ENCODE results near the gene PARK7.
"Not testable (repeated sequence)": the region's sequence is repeated elsewhere in the genome, so short reads cannot be mapped to it uniquely, and the experiment has no call there.

DNA sequence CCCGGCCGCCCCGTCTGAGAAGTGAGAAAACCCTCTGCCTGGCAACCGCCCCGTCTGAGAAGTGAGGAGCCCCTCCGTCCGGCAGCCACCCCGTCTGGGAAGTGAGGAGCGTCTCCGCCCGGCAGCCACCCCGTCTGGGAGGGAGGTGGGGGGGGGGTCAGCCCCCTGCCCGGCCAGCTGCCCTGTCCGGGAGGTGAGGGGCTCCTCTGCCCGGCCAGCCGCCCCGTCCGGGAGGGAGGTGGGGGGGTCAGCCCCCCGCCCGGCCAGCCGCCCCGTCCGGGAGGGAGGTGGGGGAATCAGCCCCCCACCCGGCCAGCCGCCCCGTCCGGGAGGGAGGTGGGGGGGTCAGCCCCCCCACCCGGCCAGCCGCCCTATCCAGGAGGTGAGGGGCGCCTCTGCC, 8.7 kb upstream of the PARK7 start:
- TF ChIP-seq, protein P1, sequence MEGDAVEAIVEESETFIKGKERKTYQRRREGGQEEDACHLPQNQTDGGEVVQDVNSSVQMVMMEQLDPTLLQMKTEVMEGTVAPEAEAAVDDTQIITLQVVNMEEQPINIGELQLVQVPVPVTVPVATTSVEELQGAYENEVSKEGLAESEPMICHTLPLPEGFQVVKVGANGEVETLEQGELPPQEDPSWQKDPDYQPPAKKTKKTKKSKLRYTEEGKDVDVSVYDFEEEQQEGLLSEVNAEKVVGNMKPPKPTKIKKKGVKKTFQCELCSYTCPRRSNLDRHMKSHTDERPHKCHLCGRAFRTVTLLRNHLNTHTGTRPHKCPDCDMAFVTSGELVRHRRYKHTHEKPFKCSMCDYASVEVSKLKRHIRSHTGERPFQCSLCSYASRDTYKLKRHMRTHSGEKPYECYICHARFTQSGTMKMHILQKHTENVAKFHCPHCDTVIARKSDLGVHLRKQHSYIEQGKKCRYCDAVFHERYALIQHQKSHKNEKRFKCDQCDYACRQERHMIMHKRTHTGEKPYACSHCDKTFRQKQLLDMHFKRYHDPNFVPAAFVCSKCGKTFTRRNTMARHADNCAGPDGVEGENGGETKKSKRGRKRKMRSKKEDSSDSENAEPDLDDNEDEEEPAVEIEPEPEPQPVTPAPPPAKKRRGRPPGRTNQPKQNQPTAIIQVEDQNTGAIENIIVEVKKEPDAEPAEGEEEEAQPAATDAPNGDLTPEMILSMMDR (IDR thresholded peaks at IDR 0.05): not testable (repeated sequence)
- TF ChIP-seq POLR2A (IDR thresholded peaks at IDR 0.05): not testable (repeated sequence)

All from thyroid gland (tissue), 4 donors.